Keratinocyte (primary cell): Measurements from ENCODE around the gene ARHGAP10. TPM values are rescaled to one million over a fixed set of nuclear protein-coding genes. Genes with fewer than 3 reads are reported as not detected.

Experiments used
- DNase-seq: peaks from one replicate; pipeline ENCODE4 v3.0.0-alpha.2; 2011; ENCODE audit warnings: low read depth, missing footprints, low spot score
- FAIRE-seq: peaks from 2 replicates; lab custom pipeline; 2011; peaks lifted over from hg19 to GRCh38; lab: Jason Lieb, UNC
- H2AFZ ChIP-seq: 2 replicates; pipeline ENCODE4 v1.6.0; 2012; ENCODE audit warnings: low read length, control low read depth, inconsistent platforms; ENCODE audit not compliant: control insufficient read depth
- H3K27ac ChIP-seq: 2 replicates; pipeline ENCODE4 v1.5.1; 2011; ENCODE audit warnings: low read length; ENCODE audit not compliant: control insufficient read depth, insufficient read depth
- H3K27me3 ChIP-seq: 3 replicates; pipeline ENCODE4 v1.6.0; 2011; ENCODE audit warnings: low read length; ENCODE audit not compliant: control insufficient read depth, insufficient read depth; ENCODE audit errors: extremely low read depth
- H3K36me3 ChIP-seq, 2 experiments: 2 replicates in 1 of 2; 3 replicates in 1 of 2; pipeline ENCODE4 v1.5.1; 2011; ENCODE audit warnings: low read length in 2 of 2, mild to moderate bottlenecking in 1 of 2; ENCODE audit not compliant: control insufficient read depth in 2 of 2, insufficient read depth in 2 of 2; ENCODE audit errors: extremely low read depth in 1 of 2
- H3K4me1 ChIP-seq: 3 replicates; pipeline ENCODE4 v1.5.1; 2011; ENCODE audit warnings: low read length; ENCODE audit not compliant: control insufficient read depth, insufficient read depth; ENCODE audit errors: extremely low read depth
- H3K4me2 ChIP-seq: 3 replicates; pipeline ENCODE4 v1.6.0; 2011; ENCODE audit warnings: low read depth, low read length; ENCODE audit not compliant: control insufficient read depth, insufficient read depth; ENCODE audit errors: extremely low read depth
- H3K4me3 ChIP-seq, 3 experiments: fragments of 200-600 bp in 1 of 3; sonication (generic) in 1 of 3; 2 replicates in 2 of 3; 3 replicates in 1 of 3; pipeline ENCODE4 v1.5.1; 2011 to 2016; ENCODE audit warnings: low read length in 3 of 3, mild to moderate bottlenecking in 3 of 3, control low read depth in 2 of 3, inconsistent platforms in 1 of 3, low read depth in 1 of 3, mixed read lengths in 1 of 3, mixed run types in 1 of 3, moderate library complexity in 1 of 3; ENCODE audit not compliant: control insufficient read depth in 2 of 3, insufficient read depth in 2 of 3; ENCODE audit errors: extremely low read depth in 1 of 3
- H3K79me2 ChIP-seq: 2 replicates; pipeline ENCODE4 v1.6.0; 2012; ENCODE audit warnings: low read length; ENCODE audit not compliant: control insufficient read depth, insufficient read depth
- H3K9ac ChIP-seq: 3 replicates; pipeline ENCODE4 v1.6.0; 2011; ENCODE audit warnings: low read length; ENCODE audit not compliant: control insufficient read depth, insufficient read depth; ENCODE audit errors: extremely low read depth
- H3K9me1 ChIP-seq: 3 replicates; pipeline ENCODE4 v1.6.0; 2011; ENCODE audit warnings: low read length; ENCODE audit not compliant: control insufficient read depth, insufficient read depth; ENCODE audit errors: extremely low read depth
- H3K9me3 ChIP-seq: 2 replicates; pipeline ENCODE4 v1.5.1; 2012; ENCODE audit warnings: low read depth, low read length; ENCODE audit not compliant: control insufficient read depth
- H4K20me1 ChIP-seq: 3 replicates; pipeline ENCODE4 v1.6.0; 2011; ENCODE audit warnings: low read length; ENCODE audit not compliant: control insufficient read depth, insufficient read depth; ENCODE audit errors: extremely low read depth
- CTCF ChIP-seq, 3 experiments: IDR thresholded peaks in 1 of 3; conservative IDR thresholded peaks in 1 of 3; optimal IDR thresholded peaks in 1 of 3; 2 replicates in 2 of 3; 3 replicates in 1 of 3; pipeline versions ENCODE3 to v1.5.1; 2011; ENCODE audit warnings: low read length in 3 of 3, mild to moderate bottlenecking in 3 of 3, moderate library complexity in 2 of 3, control low read depth in 1 of 3, inconsistent platforms in 1 of 3; ENCODE audit not compliant: insufficient read depth in 2 of 3; ENCODE audit errors: extremely low read depth in 1 of 3
- EZH2 ChIP-seq: IDR thresholded peaks from one replicate; pipeline ENCODE4 v1.6.1; 2012; ENCODE audit warnings: inconsistent platforms, mild to moderate bottlenecking, low read length, moderate library complexity
- dilution Hi-C: fragments of 300-500 bp; cut with MboI; formaldehyde crosslinking; loops from one replicate; pipeline ENCODE4 v1.7.0; 2020; ENCODE audit warnings: low sequenced_read_pairs; ENCODE audit not compliant: extremely low pct_ligation_motif_present
- polyA plus RNA-seq, 5 experiments: library from polyadenylated mRNA; depleted of rRNA in 3 of 5; stranded (reverse) in 3 of 5; stranded (forward) in 1 of 5; unstranded in 1 of 5; fragments of >200 nt; gene quantifications; 1 replicate in 1 of 5; 2 replicates in 3 of 5; 3 replicates in 1 of 5; pipeline versions ENCODE4 v1.2.1 to v1.2.3, GENCODE V29; 2011 to 2012; ENCODE audit warnings: missing spikeins in 2 of 5, low read depth in 1 of 5, low replicate concordance in 1 of 5

Gene ARHGAP10
- polyA plus RNA-seq, 1 donor (not counting 4 experiments of a cell fraction or from before 2014, with no cell fraction given) = 18.7 TPM

- dilution Hi-C loops = no loop called here
- DNase-seq = no peak
- Histone ChIP-seq H3K4me2 (no peak overlapping the region), H3K79me2 (peaks cover 65% of the 10 kb centered on the region), H3K9me3 (no peaks in the 10 kb centered on the region), H3K36me3 (no peaks in the 10 kb centered on the region), H3K27ac (peak overlapping the region; percentile 0), H3K9me1 (no peaks in the 10 kb centered on the region), H3K4me3 (no peak overlapping the region), H4K20me1 (no peaks in the 10 kb centered on the region), H2AFZ (no peak overlapping the region), H3K9ac (no peak overlapping the region), H3K27me3 (no peaks in the 10 kb centered on the region), H3K4me1 (peaks cover 29% of the 10 kb centered on the region)
- no peak for FAIRE-seq
- TF ChIP-seq EZH2 (no peak), CTCF (optimal IDR thresholded peaks at IDR 0.05 in 1 of 3, IDR thresholded peaks at IDR 0.05 in 1 of 3, conservative IDR thresholded peaks at IDR 0.05 in 1 of 3; ENCODE audit: extremely low read depth in 1 of 3, insufficient read depth in 2 of 3, low read length in 3 of 3) (no peak)
Measured at GRCh38 chr4:147764337-147764736, 32.4 kb downstream of the ARHGAP10 start.

- Histone ChIP-seq H3K4me2 (peak overlapping the region; percentile 13), H2AFZ (no peak overlapping the region), H3K36me3 (no peaks in the 10 kb centered on the region), H3K9me3 (no peaks in the 10 kb centered on the region), H3K27me3 (no peaks in the 10 kb centered on the region), H3K9me1 (no peaks in the 10 kb centered on the region), H3K4me3 (no peak overlapping the region), H4K20me1 (no peaks in the 10 kb centered on the region), H3K27ac (peak overlapping the region; percentile 44), H3K79me2 (peaks cover 65% of the 10 kb centered on the region), H3K9ac (peak overlapping the region; percentile 35), H3K4me1 (peaks cover 37% of the 10 kb centered on the region)
- peak; percentile 75 for DNase-seq
- FAIRE-seq = no peak
- TF ChIP-seq EZH2 (no peak), CTCF (optimal IDR thresholded peaks at IDR 0.05 in 1 of 3, IDR thresholded peaks at IDR 0.05 in 1 of 3, conservative IDR thresholded peaks at IDR 0.05 in 1 of 3; ENCODE audit: extremely low read depth in 1 of 3, insufficient read depth in 2 of 3, low read length in 3 of 3) (no peak)
- dilution Hi-C loops = no loop called here
Measured at GRCh38 chr4:147765121-147765529, 33.2 kb downstream of the ARHGAP10 start.
